GM19238 (cell line): ENCODE results near the gene ASTN2.

Experiments
- DNase-seq: peaks from one replicate; pipeline ENCODE4 v3.0.0; 2011; ENCODE audit warnings: low spot score; ENCODE audit not compliant: insufficient read length

The ASTN2 gene

DNA sequence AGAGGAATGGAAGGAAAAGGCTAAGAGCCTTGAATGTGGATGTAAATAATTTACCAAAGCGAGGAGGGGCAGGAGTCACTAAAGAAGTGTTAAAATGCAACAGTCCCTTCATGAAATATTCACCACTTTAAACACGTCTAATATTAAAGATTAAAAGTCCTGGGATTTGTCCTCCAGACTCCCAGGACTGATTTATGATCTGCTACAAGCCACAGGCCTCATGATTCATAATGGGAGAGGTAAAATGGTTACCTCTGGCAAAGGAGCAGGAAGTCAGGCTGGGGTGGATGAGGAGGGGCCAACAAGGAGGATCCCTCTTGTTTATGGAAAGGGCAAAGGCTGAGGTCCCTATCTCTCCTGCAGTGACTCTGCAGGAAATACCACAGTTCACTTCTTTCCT is 435.4 kb downstream of the ASTN2 start:
- DNase-seq = no peak

GRCh38 chr9:116978155-116978554 is 436.7 kb downstream of the ASTN2 start:
- no peak for DNase-seq

GRCh38 chr9:116975126-116975525 is 439.7 kb downstream of the ASTN2 start:
- DNase-seq = no peak

DNA sequence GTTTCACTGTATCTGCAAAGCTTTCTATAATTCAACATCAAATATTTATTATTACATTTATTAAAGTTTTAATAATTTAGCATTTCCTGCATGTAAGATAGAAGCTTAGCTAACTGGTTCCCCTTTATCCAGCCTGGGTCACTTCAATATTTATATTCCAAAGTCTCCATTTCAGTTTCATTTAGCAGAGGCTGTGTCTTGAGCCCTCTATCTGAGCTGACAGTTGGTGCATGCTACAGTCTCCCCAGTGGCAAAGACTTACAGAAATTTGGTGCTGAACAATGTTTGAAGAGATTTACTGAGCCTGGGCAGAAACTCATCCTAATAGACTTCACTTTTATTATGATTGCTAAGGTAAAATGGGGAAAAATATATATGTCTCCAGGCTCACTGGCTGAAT is 448.7 kb downstream of the ASTN2 start:
- DNase-seq = no peak

DNA sequence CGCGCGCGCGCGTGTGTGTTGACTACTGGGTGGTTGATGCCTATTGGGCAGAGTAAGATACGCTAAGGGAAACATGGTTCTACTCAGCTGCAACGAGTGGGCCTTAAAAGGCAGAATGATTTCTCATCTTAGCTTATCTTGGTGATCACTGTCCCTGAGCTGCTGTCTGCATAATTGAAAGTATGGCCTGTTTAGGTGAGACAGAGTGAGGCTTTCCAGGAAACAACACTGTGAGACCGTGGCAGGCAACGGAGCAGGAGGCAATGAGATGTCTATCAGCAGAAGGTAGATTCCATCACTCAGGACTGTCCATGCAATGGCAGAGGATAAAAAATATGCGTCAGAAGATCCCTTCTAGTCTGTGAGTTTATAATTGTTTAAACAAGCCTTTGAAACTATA is 450.6 kb downstream of the ASTN2 start:
- no peak for DNase-seq

DNA sequence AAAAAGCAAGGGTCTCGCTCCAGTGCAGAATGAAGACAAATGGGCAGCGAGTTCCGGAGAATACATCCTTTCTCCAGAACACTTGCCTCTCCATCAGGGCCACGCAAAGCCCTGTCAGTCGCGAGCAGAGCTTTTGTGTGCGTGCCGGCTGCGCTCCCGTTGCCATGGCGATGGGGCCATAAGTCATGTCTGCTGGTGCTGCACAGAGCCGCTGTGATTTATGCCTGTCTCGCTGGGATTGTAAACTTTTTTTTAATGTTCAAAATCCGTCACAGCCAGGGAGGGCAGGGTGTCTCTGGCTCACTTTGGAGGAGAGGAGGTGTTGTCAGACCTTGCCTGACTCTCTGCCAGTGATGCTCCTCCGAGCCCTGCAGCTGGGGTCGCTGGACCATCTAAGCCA is 455.0 kb downstream of the ASTN2 start:
- no peak for DNase-seq

DNA sequence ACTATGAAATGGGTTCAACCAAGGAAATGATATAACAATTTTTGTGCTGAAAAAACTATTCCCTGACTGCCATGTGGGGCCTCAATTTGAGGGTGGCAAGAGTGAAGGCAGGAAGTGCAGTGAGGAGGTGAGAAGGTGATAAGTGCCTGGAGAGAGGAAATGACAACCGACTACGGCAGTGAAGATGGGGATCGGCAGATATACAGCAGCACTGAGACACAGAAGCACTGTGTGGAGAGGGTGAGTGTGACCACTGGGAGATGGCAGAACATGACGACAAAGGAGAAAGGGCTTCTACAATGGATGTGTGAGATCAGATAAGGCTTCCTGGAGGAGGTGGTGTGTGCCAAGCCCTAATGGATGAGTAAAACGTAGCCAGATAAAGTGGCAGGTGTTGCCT is 456.0 kb downstream of the ASTN2 start:
- no peak for DNase-seq

GRCh38 chr9:116954731-116955130 is 460.1 kb downstream of the ASTN2 start:
- DNase-seq = no peak

- DNase-seq = no peak
Observed at GRCh38 chr9:116953271-116953670, 461.6 kb downstream of the ASTN2 start.

DNA sequence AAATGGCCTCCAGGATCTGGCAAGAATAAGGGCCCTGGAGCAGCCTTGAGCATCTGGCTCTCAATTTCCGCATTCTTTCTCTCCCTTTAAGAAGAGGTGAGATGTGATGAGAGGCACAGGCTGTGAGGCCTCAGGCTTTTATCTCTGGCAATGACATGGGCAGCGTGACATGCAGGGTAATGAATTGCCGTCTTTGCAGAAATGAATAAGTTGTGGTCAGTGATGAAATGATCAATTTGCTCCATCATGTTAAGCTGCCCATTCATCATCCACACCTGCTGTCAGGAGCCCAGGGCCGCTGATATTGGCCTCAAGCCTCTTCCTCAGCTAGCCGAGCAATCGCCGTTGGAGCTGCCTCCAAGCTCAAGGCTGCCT is 462.4 kb downstream of the ASTN2 start:
- DNase-seq = no peak

DNA sequence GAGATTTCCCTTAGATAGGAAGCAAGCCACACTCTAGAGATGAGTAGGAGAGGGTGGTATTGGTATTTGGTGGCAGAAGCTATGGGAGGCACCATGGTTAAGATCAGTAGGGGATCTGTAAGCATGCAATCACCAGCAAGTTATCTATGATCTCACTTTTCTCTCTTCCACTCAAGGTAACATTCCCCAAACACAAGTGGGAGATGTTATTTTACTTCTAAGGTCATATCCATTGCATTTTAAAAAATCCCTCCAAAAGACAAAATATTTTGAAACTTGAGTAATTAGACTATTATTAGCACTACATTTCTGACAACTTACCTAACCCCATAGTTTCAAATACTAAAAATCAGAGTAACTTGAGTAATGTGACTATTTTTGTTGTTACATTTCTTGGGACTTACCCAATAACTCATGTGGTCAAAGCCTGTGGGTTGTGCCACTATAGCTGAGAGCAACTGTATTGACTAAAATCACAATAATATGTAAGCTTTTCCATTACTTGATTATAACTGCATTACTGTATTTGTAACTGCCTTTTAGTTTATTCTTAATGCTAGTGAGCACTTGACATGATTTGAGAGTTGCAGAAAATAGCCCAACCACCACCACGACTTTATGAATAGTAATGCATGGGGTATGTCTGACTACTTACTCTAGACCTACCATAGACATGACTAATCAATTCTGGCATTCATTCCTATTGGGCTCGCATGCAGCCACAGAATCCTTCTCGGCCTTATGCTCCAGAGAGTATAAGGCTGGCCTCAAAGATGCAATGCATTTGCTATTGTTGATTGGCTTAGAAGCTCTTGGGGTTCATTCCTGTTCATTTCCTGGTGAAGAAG is 463.0 kb downstream of the ASTN2 start:
- no peak for DNase-seq

- DNase-seq = no peak
Observed at GRCh38 chr9:116945817-116946216, 469.0 kb downstream of the ASTN2 start.

GRCh38 chr9:116944714-116945534 is 469.9 kb downstream of the ASTN2 start:
- no peak for DNase-seq

DNA sequence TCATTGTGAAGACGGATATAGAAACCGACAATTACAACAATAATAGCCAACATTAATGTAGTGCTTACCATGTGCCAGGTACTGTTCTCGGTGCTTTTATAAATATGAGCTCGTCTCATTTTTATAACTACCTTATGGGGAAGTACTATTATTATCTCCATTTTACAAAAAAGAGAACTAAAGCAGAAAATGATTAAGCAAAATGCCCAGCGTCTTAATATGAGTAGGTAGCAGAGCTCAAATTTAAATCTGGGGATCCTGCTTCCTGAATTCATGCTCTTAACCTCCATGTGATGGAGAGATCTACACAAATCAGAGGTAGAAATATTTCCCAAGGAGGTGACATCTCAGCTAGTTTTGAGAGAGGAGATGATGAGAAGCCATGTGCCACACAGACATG is 470.9 kb downstream of the ASTN2 start:
- DNase-seq = no peak

DNA sequence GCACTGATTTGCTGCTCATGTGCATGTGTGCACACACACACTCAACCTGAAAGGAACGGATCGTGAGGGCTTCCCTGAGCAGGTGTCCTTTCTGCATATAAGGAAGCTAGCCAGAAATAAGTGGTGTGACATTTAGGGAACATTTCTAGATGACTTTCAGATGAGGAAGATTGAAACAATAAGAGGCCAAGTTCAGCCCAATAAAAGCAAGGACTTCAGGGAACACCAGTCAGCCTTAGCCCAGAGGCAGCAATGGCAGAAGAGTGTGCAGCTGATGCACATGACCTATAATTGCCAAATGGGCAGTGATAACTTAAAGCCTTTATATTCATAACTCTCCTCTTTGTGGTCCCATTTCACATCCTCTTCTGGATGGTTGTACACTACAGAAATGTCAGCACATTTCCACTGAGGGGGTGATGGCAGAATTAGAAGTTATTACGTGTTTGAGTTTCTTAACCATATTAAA is 472.2 kb downstream of the ASTN2 start:
- DNase-seq = no peak

- DNase-seq = no peak
Observed at GRCh38 chr9:116941266-116941665, 473.6 kb downstream of the ASTN2 start.

- DNase-seq = no peak
Observed at GRCh38 chr9:116940614-116941215, 474.1 kb downstream of the ASTN2 start.

DNA sequence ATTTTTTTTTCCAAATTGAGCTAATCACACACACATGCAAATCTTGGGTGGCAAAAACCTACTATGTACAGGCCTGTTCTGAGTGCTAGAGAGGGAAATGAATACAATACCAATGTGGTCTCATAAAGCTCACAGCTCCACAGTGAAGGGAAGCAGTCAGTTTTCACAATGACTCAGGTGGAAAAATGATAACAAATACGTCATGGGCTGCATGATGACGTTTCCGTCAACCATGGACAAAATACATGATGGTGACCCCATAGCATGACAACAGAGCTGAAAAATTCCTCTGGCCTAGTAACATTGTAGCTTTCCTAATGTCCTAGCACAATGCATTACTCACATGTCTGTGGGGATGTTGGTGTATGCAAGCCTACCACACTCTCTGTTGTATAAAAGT is 475.2 kb downstream of the ASTN2 start:
- DNase-seq = no peak

DNA sequence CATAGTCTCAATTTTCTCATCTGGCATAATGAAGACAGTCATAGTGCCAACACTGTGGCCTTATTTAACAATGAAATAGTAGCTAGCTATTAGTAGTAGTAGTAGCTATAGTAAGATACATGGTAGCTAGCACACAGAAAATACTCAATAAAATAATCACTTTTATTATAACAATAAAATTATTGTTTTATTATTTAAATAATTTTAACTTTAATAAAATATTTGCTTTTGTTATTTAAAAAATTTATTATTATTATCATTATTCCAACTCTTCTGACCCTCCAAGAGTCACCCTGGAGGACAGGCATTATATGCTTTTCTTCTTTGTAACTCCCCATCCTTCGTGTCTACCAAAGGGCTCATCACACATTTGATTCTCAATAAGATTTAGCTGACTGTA is 475.7 kb downstream of the ASTN2 start:
- DNase-seq = no peak

GRCh38 chr9:116937361-116937760 is 477.5 kb downstream of the ASTN2 start:
- no peak for DNase-seq

DNA sequence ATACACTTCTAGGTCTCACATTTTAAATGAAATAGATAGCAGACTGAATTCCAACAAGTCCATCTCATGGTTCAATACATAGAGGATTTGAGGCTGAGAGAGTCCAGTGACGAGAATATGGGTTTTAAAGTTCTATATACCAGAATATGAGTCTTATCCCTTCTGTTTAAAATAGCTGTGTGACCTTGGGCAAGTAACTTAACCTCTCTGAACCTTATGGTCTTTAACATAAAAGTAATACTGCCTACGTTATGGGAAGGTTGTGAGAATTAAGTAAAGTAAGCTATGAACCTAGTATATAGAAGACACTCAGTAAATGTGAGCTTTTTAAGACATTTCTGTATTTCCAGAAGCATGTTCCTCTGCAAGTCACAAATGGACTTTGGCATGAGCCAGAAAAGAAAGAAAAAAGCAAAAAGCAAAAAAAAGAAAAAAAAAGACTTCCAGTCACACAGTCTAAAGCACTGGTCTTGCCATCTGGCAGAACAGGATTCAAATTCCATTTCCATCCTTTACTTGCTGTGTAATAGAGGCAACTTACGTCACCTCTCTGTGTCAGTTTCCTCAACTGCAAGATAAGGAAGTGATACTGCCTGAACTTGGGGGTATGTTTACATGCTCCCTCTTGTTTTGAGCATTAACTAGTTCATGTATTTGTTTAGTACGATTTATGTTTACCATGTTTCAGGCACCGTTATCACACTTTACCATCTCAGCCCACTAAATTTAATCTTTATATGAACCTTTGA is 479.5 kb downstream of the ASTN2 start:
- no peak for DNase-seq
